Stimulated activated CD4-positive, alpha-beta T cell treated with anti-CD3 and anti-CD28 coated beads, Interleukin-12 subunit alpha, Interleukin-12 subunit beta, amount 100 ng/mL, for 48 hours (primary cell): Measurements from ENCODE around the gene LDLRAD2.

Source experiments
- DNase-seq, 3 donors: peaks; one replicate each; pipeline ENCODE4 v3.0.0-alpha.2; 2020; ENCODE audit warnings: low read depth in 2 of 3, low spot score in 1 of 3

LDLRAD2 gene

DNA sequence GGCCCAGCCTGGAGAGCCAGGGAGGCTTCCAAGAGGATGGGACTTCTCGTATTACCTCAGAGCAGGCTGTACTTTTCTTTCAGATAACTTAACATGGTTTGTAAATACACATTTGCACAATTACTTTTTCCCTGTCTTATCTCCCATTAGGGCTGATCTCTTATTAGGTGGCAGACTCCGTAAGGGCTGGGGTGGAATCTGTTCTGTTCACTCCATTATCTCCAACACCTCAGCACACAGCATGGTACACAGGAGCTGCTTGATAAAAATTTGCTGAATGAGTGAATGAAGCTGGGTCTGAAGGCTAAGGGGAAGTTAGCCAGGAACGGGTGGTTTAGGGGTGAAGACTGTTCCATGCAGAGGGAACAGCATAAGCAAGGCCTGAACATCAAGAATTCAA is 48.9 kb downstream of the LDLRAD2 start:
- no peak for DNase-seq

DNA sequence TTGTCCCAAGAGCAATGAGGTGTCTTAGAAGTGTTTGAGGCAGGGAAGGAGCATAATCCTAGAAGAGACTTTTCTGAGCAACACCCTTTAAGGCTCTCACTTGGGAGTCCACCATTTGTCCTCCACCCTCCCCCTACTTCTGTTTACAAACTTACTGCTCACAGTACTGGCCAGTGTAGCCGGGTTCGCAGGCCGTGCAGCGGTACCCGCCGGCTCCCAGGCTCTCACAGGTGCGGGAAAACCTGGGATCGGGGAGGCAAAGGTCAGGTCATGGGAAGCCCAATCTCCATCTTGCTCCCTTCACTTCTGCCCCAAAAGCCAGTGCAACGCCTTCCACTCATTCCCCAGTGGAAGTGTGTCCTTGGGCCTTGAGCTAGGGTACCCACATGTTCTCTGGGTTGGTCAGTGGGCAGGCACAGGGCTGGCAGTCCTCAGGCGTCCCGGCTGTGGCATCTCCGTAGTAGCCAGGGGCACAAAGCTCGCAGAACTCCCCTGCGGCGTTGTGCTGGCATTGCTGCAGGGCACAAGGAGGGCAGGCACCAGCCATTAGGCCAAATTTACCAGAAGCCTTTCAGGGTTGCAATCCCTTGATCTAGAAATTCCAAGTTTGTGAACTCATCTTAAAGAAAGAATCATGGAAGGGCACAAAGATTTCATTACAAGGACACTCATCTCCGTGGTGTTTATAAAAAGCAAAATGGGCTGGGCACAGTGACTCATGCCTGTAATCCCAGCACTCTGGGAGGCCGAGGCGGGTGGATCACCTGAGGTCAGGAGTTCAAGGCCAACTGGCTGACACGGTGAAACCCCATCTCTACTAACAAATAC is 49.8 kb downstream of the LDLRAD2 start:
- DNase-seq: no peak

- DNase-seq: no peak
Measured at GRCh38 chr1:21863981-21864380, 51.9 kb downstream of the LDLRAD2 start.

GRCh38 chr1:21864730-21865129 is 52.7 kb downstream of the LDLRAD2 start:
- no peak for DNase-seq

DNA sequence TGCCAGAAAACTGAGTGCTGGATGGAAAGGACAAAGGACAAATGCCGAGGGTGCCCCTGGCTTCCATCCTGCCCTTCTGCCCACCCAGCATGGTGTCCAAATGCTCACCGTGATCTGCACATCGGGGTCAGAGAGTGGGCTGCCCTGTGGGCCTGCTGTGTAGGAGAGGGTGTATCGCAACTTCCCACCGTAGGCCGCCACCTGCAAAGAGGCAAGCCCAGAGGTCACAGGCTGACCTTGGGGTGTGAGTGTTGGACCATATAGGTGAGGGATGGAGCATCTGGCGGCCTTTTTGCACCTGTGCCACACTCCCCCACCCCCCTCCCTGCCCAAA is 53.5 kb downstream of the LDLRAD2 start:
- no peak for DNase-seq

DNA sequence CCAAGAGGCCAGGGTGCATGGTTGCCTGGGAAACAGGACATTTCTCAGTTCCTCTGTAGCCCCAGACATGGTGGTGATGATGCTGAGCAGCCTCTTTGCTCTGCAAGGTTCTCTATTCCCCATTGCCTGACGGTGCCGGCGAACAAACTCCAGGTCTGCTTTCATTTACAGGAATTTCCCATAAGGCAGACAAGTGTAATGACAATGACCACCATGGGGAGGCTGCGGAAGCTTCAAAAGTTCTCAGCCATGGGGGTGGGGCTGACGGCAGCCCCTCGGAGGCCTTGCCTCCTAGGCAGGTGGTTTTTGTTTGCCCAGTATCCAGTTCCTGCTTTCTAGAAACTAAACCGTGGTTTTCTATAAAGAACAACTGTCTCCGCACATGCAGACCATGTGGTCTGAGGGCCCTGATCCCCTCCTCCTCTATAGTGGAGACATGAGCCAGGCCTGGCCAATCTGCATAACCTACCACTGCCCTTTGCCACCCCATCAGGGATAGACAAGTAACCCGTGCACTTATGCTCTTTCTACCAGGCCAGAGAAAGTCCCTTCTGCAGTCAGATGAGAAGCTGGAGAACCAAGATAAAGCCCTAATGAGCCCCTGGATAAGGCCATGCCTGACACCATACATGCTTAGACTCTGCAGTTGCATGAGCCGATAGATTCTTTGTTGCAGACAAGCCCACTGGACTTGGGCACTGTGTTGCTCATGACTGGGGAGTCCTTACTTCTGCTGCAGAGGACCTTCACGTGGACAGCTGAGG is 54.1 kb downstream of the LDLRAD2 start:
- no peak for DNase-seq

DNA sequence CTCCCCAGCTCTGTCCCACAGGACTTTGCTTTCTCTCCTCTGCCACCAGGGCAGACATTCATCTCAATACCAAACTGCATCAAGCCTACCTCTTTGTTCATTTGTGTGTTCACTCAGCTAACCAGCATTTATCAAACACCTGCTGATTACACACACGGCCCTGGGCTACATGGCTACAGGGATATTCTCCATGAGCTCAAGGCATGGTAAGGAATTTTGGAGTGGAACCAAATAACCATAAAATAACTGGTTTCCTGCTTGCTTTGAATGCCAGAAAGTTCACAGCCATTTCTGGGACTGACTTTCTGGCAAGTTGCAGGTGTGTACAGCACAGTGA is 54.6 kb downstream of the LDLRAD2 start:
- DNase-seq: no peak

DNA sequence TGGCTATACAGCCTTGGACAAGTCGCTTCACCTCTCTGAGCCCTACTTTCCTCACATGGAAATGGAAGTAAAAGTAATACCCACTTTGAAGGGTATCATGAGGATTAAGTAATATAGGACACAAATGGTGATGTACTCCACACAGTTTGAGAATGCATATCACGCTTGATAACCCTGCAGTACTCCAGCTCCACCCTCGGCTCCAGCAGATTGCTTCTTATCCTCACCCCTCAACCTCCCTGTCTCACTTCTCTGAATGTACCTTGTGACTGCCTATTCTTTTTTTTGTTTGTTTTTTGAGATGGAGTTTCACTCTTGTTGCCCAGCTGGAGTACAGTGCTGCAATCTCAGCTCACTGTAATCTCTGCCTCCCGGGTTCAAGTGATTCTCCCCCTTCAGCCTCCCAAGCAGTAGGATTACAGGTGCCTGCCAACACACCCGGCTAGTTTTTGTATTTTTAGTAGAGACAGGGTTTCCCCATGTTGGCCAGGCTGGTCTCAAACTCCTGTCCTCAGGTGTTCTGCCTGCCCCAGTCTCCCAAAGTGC is 55.5 kb downstream of the LDLRAD2 start:
- DNase-seq: no peak

DNA sequence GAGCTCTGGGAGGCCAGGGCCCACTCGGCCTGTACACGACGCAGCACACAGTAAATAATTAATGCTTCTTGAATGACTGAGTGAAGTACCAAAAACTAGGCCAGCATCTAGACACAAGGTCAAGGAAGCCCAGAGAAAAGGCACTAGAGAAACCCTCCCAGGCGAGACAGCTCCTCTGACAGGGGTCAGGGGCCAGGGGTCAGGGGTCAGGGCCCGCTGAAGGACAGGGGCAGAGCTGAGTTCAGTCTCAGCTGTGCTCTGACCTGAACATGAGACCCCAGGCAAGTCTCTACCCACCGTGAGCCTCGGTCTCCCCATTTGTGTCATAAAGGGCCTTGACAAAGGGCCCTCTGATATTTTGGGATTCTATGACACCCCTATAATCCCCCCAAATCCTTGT is 56.4 kb downstream of the LDLRAD2 start:
- DNase-seq: no peak

DNA sequence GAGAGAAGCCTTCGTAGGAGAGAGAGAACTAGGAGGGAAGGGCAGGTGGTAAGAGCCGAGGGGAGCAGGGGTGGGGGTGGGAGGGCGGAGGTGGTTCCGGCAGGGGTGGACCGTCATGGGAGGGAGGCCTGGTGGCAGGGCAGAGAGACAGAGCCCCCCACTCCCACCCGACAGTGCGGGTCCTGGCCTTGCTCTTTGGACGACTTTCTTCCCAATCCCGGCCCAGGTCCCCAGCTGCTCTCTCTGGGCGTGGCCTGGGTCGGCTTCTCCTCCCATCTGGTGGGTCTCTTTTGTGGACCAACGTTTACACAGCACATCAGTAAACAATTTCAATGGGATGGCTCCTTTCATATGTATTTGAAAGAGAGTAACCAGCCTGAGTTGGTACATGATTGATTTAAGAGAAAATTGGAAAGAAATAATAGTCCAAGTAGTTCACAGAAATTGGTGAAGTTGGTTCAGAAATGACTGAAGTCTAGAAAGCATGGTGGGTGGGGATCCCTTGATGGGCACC is 56.9 kb downstream of the LDLRAD2 start:
- DNase-seq: no peak

- no peak for DNase-seq
Measured at GRCh38 chr1:21869620-21870121, 57.6 kb downstream of the LDLRAD2 start.

- no peak for DNase-seq
Measured at GRCh38 chr1:21870611-21871010, 58.5 kb downstream of the LDLRAD2 start.

GRCh38 chr1:21871943-21872342 is 59.9 kb downstream of the LDLRAD2 start:
- no peak for DNase-seq

- DNase-seq: no peak
Measured at GRCh38 chr1:21872445-21873079, 60.5 kb downstream of the LDLRAD2 start.

GRCh38 chr1:21873174-21873573 is 61.1 kb downstream of the LDLRAD2 start:
- DNase-seq: no peak

DNA sequence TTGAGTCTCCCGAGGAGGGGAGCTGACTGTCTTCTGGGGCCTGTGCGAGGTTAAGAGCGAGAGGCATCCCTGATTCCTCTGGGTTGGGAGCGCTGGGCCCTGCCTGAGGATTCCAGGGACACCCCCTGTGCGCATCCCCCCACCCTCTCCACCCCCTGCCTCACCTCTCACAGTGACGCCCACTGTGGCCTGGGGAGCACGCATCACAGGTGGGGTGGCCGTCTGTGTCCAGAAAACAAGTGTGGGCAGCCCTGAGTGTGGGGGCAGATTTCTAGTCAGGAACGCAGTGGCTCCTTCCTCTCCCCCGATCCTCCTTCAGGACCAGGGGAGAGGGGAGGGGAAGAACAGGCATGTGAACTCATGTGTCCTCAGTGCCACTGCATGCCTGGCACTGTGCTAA is 61.7 kb downstream of the LDLRAD2 start:
- no peak for DNase-seq

DNA sequence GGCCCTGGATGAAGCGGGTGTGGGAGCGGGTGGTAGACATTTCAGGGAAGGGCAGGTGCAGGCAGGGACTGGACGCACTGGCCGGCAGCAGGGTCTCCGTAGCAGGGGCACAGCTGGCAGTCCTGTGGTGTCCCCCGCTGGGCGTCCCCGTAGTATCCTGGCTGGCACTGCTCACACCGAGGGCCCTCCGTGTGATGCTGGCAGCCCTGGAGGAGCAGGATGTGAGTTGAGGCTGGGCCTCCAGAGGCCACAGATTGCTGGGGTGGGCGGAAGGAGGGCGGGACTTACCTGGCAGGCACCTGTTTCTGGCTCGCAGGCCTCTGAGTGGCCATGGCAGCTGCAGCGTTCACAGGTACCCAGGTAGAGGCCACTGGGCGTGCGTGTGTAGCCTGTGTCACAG is 62.3 kb downstream of the LDLRAD2 start:
- DNase-seq: no peak
